Measurements from ENCODE around the gene GORASP1.

Gene GORASP1

DNA sequence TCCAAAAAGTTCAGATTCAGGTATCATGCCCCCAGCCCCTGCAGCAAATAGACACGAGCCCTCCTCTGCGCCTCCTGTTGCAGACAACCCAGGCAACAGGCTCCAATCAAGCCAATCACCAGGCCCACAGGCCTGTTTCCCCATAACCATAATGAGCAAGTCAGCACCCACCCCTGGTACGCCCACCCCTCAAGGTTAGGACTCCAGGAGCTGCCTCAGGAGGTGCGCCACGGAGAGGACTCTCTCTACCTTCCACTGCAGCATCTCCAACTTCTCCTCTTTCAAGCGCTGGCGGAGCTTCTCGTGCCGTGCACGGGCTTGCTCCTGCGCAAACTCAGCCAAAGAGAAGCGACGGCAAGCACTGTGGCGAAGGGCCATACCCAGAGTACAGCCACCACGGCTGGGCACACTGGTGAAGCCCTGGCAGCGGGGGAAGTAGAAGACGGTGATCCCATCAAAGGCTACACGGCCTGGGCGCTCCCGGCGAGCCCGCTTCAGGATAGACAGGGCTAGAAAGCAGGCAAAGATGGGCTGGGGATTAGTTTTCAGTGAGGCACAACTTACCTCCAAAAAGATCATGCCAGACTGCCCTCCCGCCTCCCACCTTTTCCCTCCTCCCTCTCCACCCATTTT is 37.4 kb upstream of the GORASP1 start:
- TF ChIP-seq, protein P1, sequence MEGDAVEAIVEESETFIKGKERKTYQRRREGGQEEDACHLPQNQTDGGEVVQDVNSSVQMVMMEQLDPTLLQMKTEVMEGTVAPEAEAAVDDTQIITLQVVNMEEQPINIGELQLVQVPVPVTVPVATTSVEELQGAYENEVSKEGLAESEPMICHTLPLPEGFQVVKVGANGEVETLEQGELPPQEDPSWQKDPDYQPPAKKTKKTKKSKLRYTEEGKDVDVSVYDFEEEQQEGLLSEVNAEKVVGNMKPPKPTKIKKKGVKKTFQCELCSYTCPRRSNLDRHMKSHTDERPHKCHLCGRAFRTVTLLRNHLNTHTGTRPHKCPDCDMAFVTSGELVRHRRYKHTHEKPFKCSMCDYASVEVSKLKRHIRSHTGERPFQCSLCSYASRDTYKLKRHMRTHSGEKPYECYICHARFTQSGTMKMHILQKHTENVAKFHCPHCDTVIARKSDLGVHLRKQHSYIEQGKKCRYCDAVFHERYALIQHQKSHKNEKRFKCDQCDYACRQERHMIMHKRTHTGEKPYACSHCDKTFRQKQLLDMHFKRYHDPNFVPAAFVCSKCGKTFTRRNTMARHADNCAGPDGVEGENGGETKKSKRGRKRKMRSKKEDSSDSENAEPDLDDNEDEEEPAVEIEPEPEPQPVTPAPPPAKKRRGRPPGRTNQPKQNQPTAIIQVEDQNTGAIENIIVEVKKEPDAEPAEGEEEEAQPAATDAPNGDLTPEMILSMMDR (IDR thresholded peaks at IDR 0.05; ENCODE audit: low read depth, low read length) = no peak
- no peak overlapping the region for H3K4me3 ChIP-seq (ENCODE audit: low read depth, low read length)

DNA sequence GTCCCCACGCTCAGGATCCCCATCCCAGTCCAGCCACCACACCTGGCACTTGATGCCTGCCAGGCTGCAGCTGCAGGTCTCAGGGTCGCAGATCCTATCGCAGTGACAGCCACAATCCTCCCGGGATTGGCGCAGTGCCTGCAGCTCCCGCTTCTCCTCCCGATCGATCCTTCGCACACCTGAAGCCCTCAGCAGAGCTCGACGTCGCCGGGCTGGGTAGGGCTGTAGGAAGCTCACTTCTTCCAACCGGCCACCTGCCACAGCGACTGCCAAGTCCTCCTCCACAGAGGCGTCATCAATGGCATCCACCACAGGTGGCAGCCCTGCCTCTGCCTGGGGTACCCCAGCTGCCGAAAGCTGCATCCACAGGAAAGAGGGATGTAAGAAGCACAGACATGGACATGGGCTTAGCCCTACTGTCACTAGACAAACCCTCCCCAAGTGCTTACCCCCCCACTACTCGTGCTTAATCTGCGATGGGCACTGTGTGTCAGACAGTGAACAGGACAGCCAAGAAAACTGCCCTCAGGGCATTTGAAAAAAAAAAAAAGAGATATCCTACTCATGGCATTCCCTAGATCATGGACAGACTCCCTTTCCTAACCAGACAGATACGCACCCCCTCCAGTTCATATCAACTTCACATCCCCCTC is 36.8 kb upstream of the GORASP1 start:
- H3K4me3 ChIP-seq (ENCODE audit: low read depth, low read length) = no peak overlapping the region
- TF ChIP-seq, protein P1 (IDR thresholded peaks at IDR 0.05; ENCODE audit: low read depth, low read length) = no peak

DNA sequence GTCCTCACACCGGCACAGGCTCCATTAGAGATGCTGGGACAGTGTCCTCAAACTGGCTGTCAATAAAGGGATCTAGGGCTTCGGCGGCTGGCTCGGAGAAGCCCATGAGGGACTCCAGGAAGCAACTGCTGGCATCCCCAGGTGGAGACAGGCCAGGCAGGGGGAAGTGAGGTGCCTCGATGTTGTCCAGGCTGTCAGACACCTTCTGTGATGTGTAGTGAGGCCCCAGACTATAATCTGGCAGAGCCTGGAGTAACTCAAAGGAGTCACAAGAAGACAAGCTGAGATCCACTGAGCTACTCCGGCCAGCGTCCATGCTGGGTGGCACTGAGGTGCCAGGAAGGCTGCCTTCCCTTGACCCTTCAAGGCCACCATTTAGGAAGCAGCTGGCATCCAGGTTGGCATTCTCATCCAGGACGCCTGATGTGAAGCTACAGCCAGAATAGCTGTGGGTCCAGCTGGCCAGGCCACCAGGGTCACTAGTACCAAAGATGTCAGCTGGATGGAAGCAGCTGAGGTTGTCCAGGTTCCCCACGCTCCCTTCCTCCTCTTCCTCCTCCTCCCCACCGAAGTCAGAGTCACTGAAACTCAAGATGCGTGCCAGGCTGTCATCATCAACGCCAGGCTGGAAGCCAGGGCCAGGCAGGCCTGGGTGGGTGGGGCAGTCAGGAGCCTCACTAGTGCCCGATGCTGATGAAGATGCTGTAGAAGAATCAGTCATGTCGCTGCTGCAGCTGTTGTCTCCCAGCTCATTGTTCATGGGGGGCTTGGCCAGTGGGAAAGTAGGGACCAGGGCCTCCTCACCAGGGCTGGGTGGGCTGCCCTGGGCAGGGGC is 35.8 kb upstream of the GORASP1 start:
- H3K4me3 ChIP-seq (ENCODE audit: low read depth, low read length) = no peak overlapping the region
- TF ChIP-seq, protein P1 (IDR thresholded peaks at IDR 0.05; ENCODE audit: low read depth, low read length) = no peak

GRCh38 chr3:39142067-39142466 is 34.6 kb upstream of the GORASP1 start:
- H3K4me3 ChIP-seq (ENCODE audit: low read depth, low read length) = no peak overlapping the region
- TF ChIP-seq, protein P1 (IDR thresholded peaks at IDR 0.05; ENCODE audit: low read depth, low read length) = no peak

- no peak overlapping the region for H3K4me3 ChIP-seq (ENCODE audit: low read depth, low read length)
- TF ChIP-seq, protein P1 (IDR thresholded peaks at IDR 0.05; ENCODE audit: low read depth, low read length) = no peak
Observed at GRCh38 chr3:39141171-39141995, 34.0 kb upstream of the GORASP1 start.

- TF ChIP-seq, protein P1 (IDR thresholded peaks at IDR 0.05; ENCODE audit: low read depth, low read length) = no peak
- no peak overlapping the region for H3K4me3 ChIP-seq (ENCODE audit: low read depth, low read length)
Observed at GRCh38 chr3:39140341-39140971, 33.0 kb upstream of the GORASP1 start.

Data from WI38 (cell line).